ENCODE measurements around the gene TNK1. TPM values are rescaled to one million over a fixed set of nuclear protein-coding genes. Genes with fewer than 3 reads are reported as not detected.

The TNK1 gene
- total and polyA plus RNA-seq, 4 experiments from 2014 or later, result 1.7 to 15.9 (median 8.0) TPM

DNA sequence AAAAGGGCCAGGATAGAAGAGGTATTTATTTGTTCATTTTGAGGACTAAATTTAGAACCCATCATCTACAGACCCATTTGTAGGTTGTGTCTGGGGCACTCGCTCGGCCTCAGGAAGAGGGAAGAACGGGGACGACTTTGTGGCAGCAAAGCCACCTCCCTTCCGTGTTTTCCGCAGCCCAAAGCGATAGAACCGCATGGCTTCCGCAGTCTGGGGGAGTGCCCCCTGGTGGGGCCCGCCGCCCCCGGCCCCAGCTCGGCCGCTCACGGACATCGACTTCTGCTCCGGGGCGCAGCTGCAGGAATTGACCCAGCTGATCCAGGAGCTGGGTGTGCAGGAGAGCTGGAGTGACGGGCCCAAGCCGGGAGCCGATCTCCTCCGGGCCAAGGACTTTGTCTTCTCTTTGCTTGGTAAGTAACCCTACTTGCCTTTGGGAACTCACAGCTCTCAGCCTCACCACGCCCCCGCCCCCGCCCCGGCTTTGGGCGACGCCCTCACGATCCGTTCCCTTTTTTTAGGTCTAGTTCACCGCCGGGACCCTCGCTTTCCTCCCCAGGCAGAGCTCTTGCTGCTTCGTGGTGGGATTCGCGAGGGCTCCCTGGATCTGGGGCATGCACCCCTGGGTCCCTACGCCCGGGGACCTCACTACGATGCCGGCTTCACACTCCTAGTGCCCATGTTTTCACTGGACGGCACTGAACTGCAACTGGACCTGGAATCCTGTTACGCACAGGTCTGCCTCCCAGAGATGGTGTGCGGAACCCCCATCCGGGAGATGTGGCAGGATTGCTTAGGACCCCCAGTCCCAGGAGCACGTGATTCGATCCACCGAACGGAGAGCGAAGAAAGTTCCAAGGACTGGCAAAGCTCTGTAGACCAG is 55.0 kb downstream of the TNK1 start:
- Histone ChIP-seq H3K9me3 (ENCODE audit: control insufficient read depth in 1 of 2, low read length in 2 of 2) (no peaks in the 10 kb centered on the region), H3K4me1 (ENCODE audit: insufficient read depth, low read length) (peaks cover 44% of the 10 kb centered on the region), H3K27ac (ENCODE audit: low read depth, low read length) (peak overlapping the region; percentile 86), H3K4me3 (ENCODE audit: low read length in 2 of 2) (peak overlapping the region; percentile 89), H3K36me3 (ENCODE audit: insufficient read depth, low read length) (no peaks in the 10 kb centered on the region), H3K27me3 (ENCODE audit: insufficient read depth, low read length) (peaks cover 22% of the 10 kb centered on the region)
- Mint-ChIP-seq H3K4me3 (peak overlapping the region; percentile 89 to 96 (median 94)), H3K9me3 (no peaks in the 10 kb centered on the region), H3K36me3 (peaks cover 5 to 9% of the 10 kb centered on the region in 2 donors), H3K27me3 (peaks cover 13 to 14% of the 10 kb centered on the region in 2 donors), H3K4me1 (peaks cover 25 to 54% (median 36%) of the 10 kb centered on the region in 4 donors), H3K27ac (peak overlapping the region; percentile 94 to 99 (median 97))
- intact Hi-C loops (cut with micrococcal nuclease), result loop anchor here (1.0 to 2.0 kb wide), 11 partner anchors 19 to 389 kb away; partner anchors contain the start of genes PHF23, PLSCR3, POLR2A and TMEM256
- POLR2A ChIA-PET (ENCODE audit: partially characterized antibody), result interaction anchor here (0.5 to 9.3 kb wide), 41 partner anchors 10 to 421 kb away, joined by 3 to 176 read pairs (median 5); partner anchors contain the start of genes ACAP1, CD68, CHRNB1 and GPS2
- CTCF ChIA-PET (ENCODE audit: partially characterized antibody), result interaction anchor here (0.7 to 5.4 kb wide), 42 partner anchors 8 to 253 kb away, joined by 3 to 88 read pairs (median 8); partner anchors contain the start of genes ACAP1, KCTD11, MPDU1 and NEURL4
- peak in 2 of 5 donors; percentile 66 to 73 for DNase-seq

DNA sequence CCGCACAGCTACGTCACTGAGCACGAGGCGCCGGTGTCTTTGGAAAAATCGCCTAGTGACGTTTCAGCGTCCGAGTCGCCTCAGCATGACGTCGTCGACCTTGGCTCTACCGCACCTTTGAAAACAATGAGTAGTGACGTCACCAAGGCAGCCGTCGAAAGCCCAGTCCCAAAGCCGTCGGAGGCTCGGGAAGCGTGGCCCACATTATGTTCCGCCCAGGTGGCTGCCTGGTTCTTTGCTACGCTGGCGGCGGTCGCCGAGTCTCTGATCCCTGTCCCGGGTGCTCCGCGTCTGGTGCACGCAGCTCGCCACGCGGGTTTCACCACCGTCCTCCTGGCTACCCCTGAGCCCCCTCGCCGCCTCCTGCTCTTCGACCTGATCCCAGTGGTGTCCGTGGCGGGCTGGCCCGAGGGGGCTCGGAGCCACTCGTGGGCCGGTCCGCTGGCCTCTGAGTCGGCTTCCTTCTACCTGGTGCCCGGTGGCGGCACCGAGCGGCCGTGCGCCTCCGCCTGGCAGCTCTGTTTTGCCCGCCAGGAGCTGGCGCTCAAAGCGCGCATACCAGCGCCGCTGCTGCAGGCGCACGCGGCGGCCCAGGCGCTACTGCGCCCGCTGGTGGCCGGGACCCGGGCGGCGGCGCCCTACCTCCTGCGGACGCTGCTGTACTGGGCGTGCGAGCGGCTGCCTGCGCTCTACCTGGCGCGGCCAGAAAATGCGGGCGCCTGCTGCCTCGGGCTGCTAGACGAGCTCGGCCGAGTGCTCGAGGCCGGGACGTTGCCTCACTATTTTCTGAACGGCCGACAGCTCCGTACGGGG is 55.9 kb downstream of the TNK1 start:
- H3K27me3 Mint-ChIP-seq, result peaks cover 16% of the 10 kb centered on the region in 2 donors
- H3K9me3 ChIP-seq (ENCODE audit: control insufficient read depth in 1 of 2, low read length in 2 of 2), result no peaks in the 10 kb centered on the region
- H3K4me3 ChIP-seq (ENCODE audit: low read length in 2 of 2), result peak overlapping the region; percentile 89
- peaks cover 5 to 9% of the 10 kb centered on the region in 2 donors for H3K36me3 Mint-ChIP-seq
- intact Hi-C loops (cut with micrococcal nuclease), result loop anchor here (1.0 to 2.0 kb wide), 6 partner anchors 43 to 390 kb away; partner anchors contain the start of genes KCTD11, SENP3 and ZBTB4
- H3K27me3 ChIP-seq (ENCODE audit: insufficient read depth, low read length), result peaks cover 26% of the 10 kb centered on the region
- peaks cover 47% of the 10 kb centered on the region for H3K4me1 ChIP-seq (ENCODE audit: insufficient read depth, low read length)
- H3K27ac Mint-ChIP-seq, result peak overlapping the region; percentile 94 to 99 (median 97)
- POLR2A ChIA-PET (ENCODE audit: partially characterized antibody), result interaction anchor here (0.7 to 9.3 kb wide), 43 partner anchors 9 to 420 kb away, joined by 3 to 176 read pairs (median 5); partner anchors contain the start of genes ACAP1, CD68, CHRNB1 and GPS2
- CTCF ChIA-PET (ENCODE audit: partially characterized antibody), result interaction anchor here (0.8 to 5.4 kb wide), 47 partner anchors 10 to 391 kb away, joined by 3 to 88 read pairs (median 7); partner anchors contain the start of genes ACAP1, KCTD11, MPDU1 and NEURL4
- H3K36me3 ChIP-seq (ENCODE audit: insufficient read depth, low read length), result no peaks in the 10 kb centered on the region
- H3K4me3 Mint-ChIP-seq, result peak overlapping the region; percentile 89 to 96 (median 94)
- DNase-seq, result peak; percentile 81 to 86 (median 84)
- H3K4me1 Mint-ChIP-seq, result peaks cover 25 to 54% (median 36%) of the 10 kb centered on the region in 4 donors
- H3K27ac ChIP-seq (ENCODE audit: low read depth, low read length), result peak overlapping the region; percentile 86
- no peaks in the 10 kb centered on the region for H3K9me3 Mint-ChIP-seq

DNA sequence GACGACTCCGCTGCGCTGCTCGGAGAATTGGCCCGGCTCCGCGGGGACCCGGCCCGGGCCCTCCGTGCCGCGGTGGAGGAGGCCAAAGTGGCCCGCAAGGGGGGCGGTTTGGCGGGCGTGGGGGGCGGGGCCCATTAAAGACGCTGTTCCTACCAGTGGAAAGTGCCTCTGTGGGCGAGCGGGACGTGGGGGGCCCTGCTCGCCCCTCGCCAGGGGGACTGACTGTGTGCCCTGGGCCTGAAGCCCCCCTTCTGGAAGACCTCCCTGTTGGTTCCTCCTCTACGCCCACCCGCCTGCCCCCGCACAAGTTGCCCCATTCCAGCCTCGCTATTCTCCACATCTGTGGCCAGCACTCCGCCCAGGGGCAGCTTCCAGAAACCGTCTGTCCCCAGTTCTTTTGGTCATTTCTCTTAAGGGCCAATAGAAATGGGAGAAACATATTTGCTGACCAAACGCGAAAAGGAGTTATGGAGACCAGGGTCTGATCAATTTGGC is 56.5 kb downstream of the TNK1 start:
- Histone ChIP-seq H3K9me3 (ENCODE audit: control insufficient read depth in 1 of 2, low read length in 2 of 2) (no peaks in the 10 kb centered on the region), H3K27me3 (ENCODE audit: insufficient read depth, low read length) (peaks cover 26% of the 10 kb centered on the region), H3K36me3 (ENCODE audit: insufficient read depth, low read length) (no peaks in the 10 kb centered on the region), H3K27ac (ENCODE audit: low read depth, low read length) (no peak overlapping the region), H3K4me3 (ENCODE audit: low read length in 2 of 2) (no peak overlapping the region), H3K4me1 (ENCODE audit: insufficient read depth, low read length) (peaks cover 47% of the 10 kb centered on the region)
- POLR2A ChIA-PET (ENCODE audit: partially characterized antibody), result interaction anchor here (0.8 to 9.3 kb wide), 36 partner anchors 8 to 392 kb away, joined by 3 to 176 read pairs (median 7); partner anchors contain the start of genes ACAP1, CHRNB1, KCTD11 and NEURL4
- Mint-ChIP-seq H3K36me3 (peaks cover 5 to 9% of the 10 kb centered on the region in 2 donors), H3K9me3 (no peaks in the 10 kb centered on the region), H3K4me3 (peak overlapping the region; percentile 69 to 96 (median 79)), H3K27ac (peak overlapping the region in 2 of 7 donors; percentile 39 to 98), H3K27me3 (peaks cover 21% of the 10 kb centered on the region in 2 donors), H3K4me1 (peaks cover 25 to 54% (median 37%) of the 10 kb centered on the region in 4 donors)
- peak in 1 of 5 donors; percentile 38 for DNase-seq
- intact Hi-C loops (cut with micrococcal nuclease), result loop anchor here (1.0 to 2.0 kb wide), 6 partner anchors 42 to 391 kb away; partner anchors contain the start of genes KCTD11, SENP3 and ZBTB4
- CTCF ChIA-PET (ENCODE audit: partially characterized antibody), result interaction anchor here (0.8 to 5.4 kb wide), 42 partner anchors 10 to 391 kb away, joined by 3 to 88 read pairs (median 7); partner anchors contain the start of genes ACAP1, KCTD11, MPDU1 and NEURL4

- intact Hi-C loops (cut with micrococcal nuclease), result loop anchor here (1.0 to 2.0 kb wide), 6 partner anchors 41 to 391 kb away; partner anchors contain the start of genes KCTD11, SENP3 and ZBTB4
- H3K36me3 Mint-ChIP-seq, result peaks cover 5 to 9% of the 10 kb centered on the region in 2 donors
- no peaks in the 10 kb centered on the region for H3K36me3 ChIP-seq (ENCODE audit: insufficient read depth, low read length)
- H3K27ac Mint-ChIP-seq, result peak overlapping the region in 4 of 7 donors; percentile 39 to 98 (median 79)
- H3K4me1 Mint-ChIP-seq, result peaks cover 25 to 54% (median 37%) of the 10 kb centered on the region in 4 donors
- H3K4me3 ChIP-seq (ENCODE audit: low read length in 2 of 2), result no peak overlapping the region
- no peak overlapping the region for H3K27ac ChIP-seq (ENCODE audit: low read depth, low read length)
- no peaks in the 10 kb centered on the region for H3K9me3 Mint-ChIP-seq
- H3K4me1 ChIP-seq (ENCODE audit: insufficient read depth, low read length), result peaks cover 47% of the 10 kb centered on the region
- CTCF ChIA-PET (ENCODE audit: partially characterized antibody), result interaction anchor here (0.9 to 5.4 kb wide), 10 partner anchors 9 to 128 kb away, joined by 3 to 88 read pairs (median 28); partner anchors contain the start of genes KCTD11, POLR2A, SENP3 and TMEM256
- peaks cover 26% of the 10 kb centered on the region for H3K27me3 ChIP-seq (ENCODE audit: insufficient read depth, low read length)
- peaks cover 22 to 26% of the 10 kb centered on the region in 2 donors for H3K27me3 Mint-ChIP-seq
- POLR2A ChIA-PET (ENCODE audit: partially characterized antibody), result interaction anchor here (1.2 to 9.3 kb wide), 10 partner anchors 18 to 249 kb away, joined by 3 to 176 read pairs (median 22); partner anchors contain the start of genes ACAP1, POLR2A, SENP3 and SLC35G6
- peak; percentile 25 to 65 (median 35) for DNase-seq
- no peaks in the 10 kb centered on the region for H3K9me3 ChIP-seq (ENCODE audit: control insufficient read depth in 1 of 2, low read length in 2 of 2)
- peak overlapping the region; percentile 64 to 81 (median 79) for H3K4me3 Mint-ChIP-seq
Measured at GRCh38 chr17:7437950-7438614, 57.2 kb downstream of the TNK1 start.

DNA sequence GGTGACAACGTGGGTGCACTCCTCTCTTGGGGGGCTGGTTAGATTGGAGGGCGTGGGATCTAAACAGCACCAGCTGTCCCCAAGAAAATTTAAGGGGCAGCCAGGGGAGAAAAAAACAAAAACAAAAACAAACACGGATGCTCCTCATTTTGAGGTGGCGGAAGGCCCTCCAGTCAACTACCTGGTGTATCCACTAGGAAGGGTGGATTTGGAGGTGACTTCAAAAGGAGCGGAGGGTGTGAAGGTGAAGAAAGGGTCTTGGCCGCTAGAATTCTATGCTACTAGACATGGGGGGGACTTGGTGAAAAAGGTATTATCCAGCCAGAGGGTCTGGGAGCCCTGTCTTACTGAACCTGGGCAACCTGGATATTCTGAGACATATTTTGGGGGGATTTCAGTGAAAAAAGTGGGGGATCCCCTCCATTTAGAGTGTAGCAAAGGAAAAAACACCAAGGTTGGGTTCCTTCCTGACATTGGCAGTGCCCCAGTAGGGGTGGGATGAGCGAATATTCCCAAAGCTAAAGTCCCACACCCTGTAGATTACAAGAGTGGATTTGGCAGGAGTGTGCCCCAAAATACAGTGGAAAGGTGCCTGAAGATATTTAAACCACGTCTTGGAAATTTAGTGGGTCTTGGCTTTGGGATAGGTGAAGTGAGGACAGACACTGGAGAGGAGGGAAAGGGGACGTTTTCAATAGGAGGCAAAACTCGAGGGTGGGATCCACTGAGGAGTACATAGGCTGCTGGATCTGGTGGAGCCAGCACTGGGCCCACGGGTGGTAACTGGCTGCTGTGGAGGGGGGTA is 58.0 kb downstream of the TNK1 start:
- Histone ChIP-seq H3K9me3 (ENCODE audit: control insufficient read depth in 1 of 2, low read length in 2 of 2) (no peaks in the 10 kb centered on the region), H3K27me3 (ENCODE audit: insufficient read depth, low read length) (peaks cover 30% of the 10 kb centered on the region), H3K4me3 (ENCODE audit: low read length in 2 of 2) (no peak overlapping the region), H3K27ac (ENCODE audit: low read depth, low read length) (no peak overlapping the region), H3K36me3 (ENCODE audit: insufficient read depth, low read length) (no peaks in the 10 kb centered on the region), H3K4me1 (ENCODE audit: insufficient read depth, low read length) (peaks cover 47% of the 10 kb centered on the region)
- H3K36me3 Mint-ChIP-seq, result peaks cover 5 to 9% of the 10 kb centered on the region in 2 donors
- H3K27me3 Mint-ChIP-seq, result peaks cover 25 to 33% of the 10 kb centered on the region in 2 donors
- ChIA-PET POLR2A (ENCODE audit: partially characterized antibody) (interaction anchor here (0.9 to 9.3 kb wide), 9 partner anchors 17 to 248 kb away, joined by 3 to 176 read pairs (median 4); partner anchors contain the start of genes ACAP1, MPDU1, POLR2A and SENP3), CTCF (ENCODE audit: partially characterized antibody) (interaction anchor here (0.9 to 5.4 kb wide), 4 partner anchors 26 to 84 kb away, joined by 3 to 88 read pairs (median 28); partner anchors contain the start of genes KCTD11, POLR2A and TMEM95)
- DNase-seq, result peak in 1 of 5 donors; percentile 5
- intact Hi-C loops (cut with micrococcal nuclease), result no loop called here
- H3K4me1 Mint-ChIP-seq, result peaks cover 25 to 54% (median 37%) of the 10 kb centered on the region in 4 donors
- H3K27ac Mint-ChIP-seq, result peak overlapping the region in 4 of 7 donors; percentile 51 to 98 (median 69)
- no peaks in the 10 kb centered on the region for H3K9me3 Mint-ChIP-seq
- peak overlapping the region; percentile 17 to 81 (median 68) for H3K4me3 Mint-ChIP-seq

Measured in CD4-positive, alpha-beta memory T cell (primary cell).